ENCODE results near the gene STIM2.

GRCh38 chr4:26839534-26839951, 21.1 kb upstream of the STIM2 start:
- TF ChIP-seq CTCF (IDR thresholded peaks at IDR 0.05; ENCODE audit: low read length) (no peak), EZH2 (optimal IDR thresholded peaks at IDR 0.05; ENCODE audit: low read depth, low read length) (no peak)

Measured in MM.1S (cell line).